H9 (cell line): ENCODE measurements around the gene DDAH2. TPM values are rescaled to one million over a fixed set of nuclear protein-coding genes. Genes with fewer than 3 reads are reported as not detected.

Experiments used
- DNase-seq: peaks from one replicate; pipeline ENCODE4 v3.0.0-alpha.2; 2017
- H2AFZ ChIP-seq: one replicate; pipeline ENCODE4 v1.6.1; 2013; ENCODE audit warnings: mild to moderate bottlenecking, low read length, control low read depth, moderate library complexity
- H2AK5ac ChIP-seq: 2 replicates; pipeline ENCODE4 v1.6.1; 2013; ENCODE audit warnings: low read length, control low read depth, mixed read lengths; ENCODE audit not compliant: insufficient read length
- H2BK120ac ChIP-seq: one replicate; pipeline ENCODE4 v1.6.1; 2013; ENCODE audit warnings: low read depth, mild to moderate bottlenecking, low read length, control low read depth, inconsistent platforms; ENCODE audit not compliant: poor library complexity, severe bottlenecking
- H2BK12ac ChIP-seq: 2 replicates; pipeline ENCODE4 v1.6.1; 2013; ENCODE audit warnings: low read length, control low read depth, mixed read lengths, low read depth; ENCODE audit not compliant: insufficient read length
- H2BK15ac ChIP-seq: 2 replicates; pipeline ENCODE4 v1.6.1; 2013; ENCODE audit warnings: low read depth, low read length, control low read depth
- H2BK20ac ChIP-seq: one replicate; pipeline ENCODE4 v1.6.1; 2013; ENCODE audit warnings: low read depth, mild to moderate bottlenecking, low read length, control low read depth, inconsistent platforms; ENCODE audit not compliant: poor library complexity, severe bottlenecking
- H2BK5ac ChIP-seq: 2 replicates; pipeline ENCODE4 v1.6.1; 2013; ENCODE audit warnings: low read length, control low read depth, mixed read lengths; ENCODE audit not compliant: insufficient read length
- H3K14ac ChIP-seq: 2 replicates; pipeline ENCODE4 v1.6.1; 2013; ENCODE audit warnings: low read length, control low read depth; ENCODE audit not compliant: insufficient read depth
- H3K18ac ChIP-seq: 2 replicates; pipeline ENCODE4 v1.6.1; 2013; ENCODE audit warnings: low read depth, mild to moderate bottlenecking, mixed read lengths, low read length, control low read depth; ENCODE audit not compliant: insufficient read length
- H3K23ac ChIP-seq: 2 replicates; pipeline ENCODE4 v1.6.1; 2013; ENCODE audit warnings: low read length, control low read depth, mixed read lengths, low read depth; ENCODE audit not compliant: insufficient read length
- H3K23me2 ChIP-seq: 2 replicates; pipeline ENCODE4 v1.6.1; 2013; ENCODE audit warnings: low read depth, mild to moderate bottlenecking, mixed read lengths, low read length, control low read depth; ENCODE audit not compliant: insufficient read length, poor library complexity, severe bottlenecking
- H3K27ac ChIP-seq: 2 replicates; pipeline ENCODE4 v1.5.1; 2013; ENCODE audit warnings: low read length, control low read depth, mixed read lengths, low read depth; ENCODE audit not compliant: insufficient read length
- H3K27me3 ChIP-seq: 2 replicates; pipeline ENCODE4 v1.6.1; 2013; ENCODE audit warnings: low read length, control low read depth, inconsistent platforms; ENCODE audit not compliant: insufficient read depth
- H3K4ac ChIP-seq: 2 replicates; pipeline ENCODE4 v1.6.1; 2013; ENCODE audit warnings: low read depth, mild to moderate bottlenecking, control low read depth, inconsistent platforms, low read length, moderate library complexity
- H3K4me1 ChIP-seq: 2 replicates; pipeline ENCODE4 v1.6.1; 2013; ENCODE audit warnings: low read length, control low read depth, inconsistent platforms; ENCODE audit not compliant: insufficient read depth
- H3K4me2 ChIP-seq: 2 replicates; pipeline ENCODE4 v1.6.1; 2013; ENCODE audit warnings: low read length, control low read depth, mixed read lengths; ENCODE audit not compliant: insufficient read length, insufficient read depth
- H3K56ac ChIP-seq: 2 replicates; pipeline ENCODE4 v1.6.1; 2013; ENCODE audit warnings: low read depth, mild to moderate bottlenecking, mixed read lengths, low read length, control low read depth; ENCODE audit not compliant: insufficient read length
- H3K79me1 ChIP-seq: 2 replicates; pipeline ENCODE4 v1.6.1; 2013; ENCODE audit warnings: low read depth, mild to moderate bottlenecking, moderate library complexity, low read length, control low read depth, inconsistent platforms; ENCODE audit not compliant: insufficient read depth, poor library complexity, severe bottlenecking
- H3K79me2 ChIP-seq: 2 replicates; pipeline ENCODE4 v1.6.1; 2013; ENCODE audit warnings: low read length, control low read depth, inconsistent platforms; ENCODE audit not compliant: insufficient read depth
- H3K9ac ChIP-seq: 2 replicates; pipeline ENCODE4 v1.6.1; 2013; ENCODE audit warnings: low read length, control low read depth, mixed read lengths; ENCODE audit not compliant: insufficient read length; ENCODE audit errors: extremely low read depth
- H3K9me3 ChIP-seq: one replicate; pipeline ENCODE4 v1.6.1; 2013; ENCODE audit warnings: low read depth, low read length, inconsistent platforms; ENCODE audit not compliant: control insufficient read depth
- H3T11ph ChIP-seq: one replicate; pipeline ENCODE4 v1.6.1; 2013; ENCODE audit warnings: mild to moderate bottlenecking, low read length, control low read depth, inconsistent platforms
- H4K20me1 ChIP-seq: one replicate; pipeline ENCODE4 v1.6.1; 2013; ENCODE audit not compliant: control insufficient read depth, insufficient read length, insufficient read depth
- H4K5ac ChIP-seq: 2 replicates; pipeline ENCODE4 v1.6.1; 2013; ENCODE audit warnings: low read depth, mild to moderate bottlenecking, mixed read lengths, low read length, control low read depth; ENCODE audit not compliant: insufficient read length
- H4K8ac ChIP-seq: replicated peaks from 2 replicates; pipeline ENCODE4 v1.6.1; 2013; ENCODE audit warnings: low read length, control low read depth, mixed read lengths, low read depth; ENCODE audit not compliant: insufficient read length
- H4K91ac ChIP-seq: 2 replicates; pipeline ENCODE4 v1.6.1; 2013; ENCODE audit warnings: low read depth, mild to moderate bottlenecking, moderate library complexity, mixed read lengths, low read length, control low read depth; ENCODE audit not compliant: insufficient read length
- H3K27ac Mint-ChIP-seq, 3 experiments: 2 replicates in 2 of 3; 3 replicates in 1 of 3; pipeline ENCODE4 v1.8.0; 2020 to 2021; ENCODE audit warnings: mixed read lengths in 3 of 3, mild to moderate bottlenecking in 1 of 3, moderate library complexity in 1 of 3
- H3K27me3 Mint-ChIP-seq: 2 replicates; pipeline ENCODE4 v1.8.0; 2021; ENCODE audit warnings: low read depth, mild to moderate bottlenecking, moderate library complexity, mixed read lengths
- H3K36me3 Mint-ChIP-seq, 3 experiments: 2 replicates in 2 of 3; 3 replicates in 1 of 3; pipeline ENCODE4 v1.8.0; 2020 to 2021; ENCODE audit warnings: low read depth in 3 of 3, mixed read lengths in 3 of 3; ENCODE audit not compliant: insufficient read depth in 1 of 3
- H3K4me1 Mint-ChIP-seq, 2 experiments: 2 replicates each; pipeline ENCODE4 v1.8.0; 2020; ENCODE audit warnings: mixed read lengths in 2 of 2
- H3K4me3 Mint-ChIP-seq, 2 experiments: 2 replicates in 1 of 2; 3 replicates in 1 of 2; pipeline ENCODE4 v1.8.0; 2020 to 2021; ENCODE audit warnings: mild to moderate bottlenecking in 2 of 2, mixed read lengths in 2 of 2, moderate library complexity in 1 of 2
- H3K9me3 Mint-ChIP-seq, 2 experiments: 2 replicates in 1 of 2; 3 replicates in 1 of 2; pipeline ENCODE4 v1.8.0; 2020; ENCODE audit warnings: mild to moderate bottlenecking in 2 of 2, mixed read lengths in 2 of 2, moderate library complexity in 1 of 2
- CTCF ChIP-seq: fragments of 200-600 bp; sonication (generic); conservative IDR thresholded peaks from 3 replicates; pipeline ENCODE4 v1.8.0; 2021; ENCODE audit warnings: antibody characterized with exemption, mild to moderate bottlenecking
- whole genome bisulfite sequencing: extraction: QIAGEN DNeasy Blood & Tissue Kit; methylation state at CpG from one replicate; pipeline ENCODE4 v1.1.7; 2013; ENCODE audit warnings: missing lambda C conversion rate, low lambda C conversion rate, mixed read lengths; ENCODE audit not compliant: insufficient read length; ENCODE audit errors: extremely low coverage; 5-methylcytosine and 5-hydroxymethylcytosine counted together
- total RNA-seq: library from RNA; stranded (reverse); gene quantifications from 2 replicates; pipeline ENCODE4 v1.2.1, GENCODE V29; 2021

DDAH2 gene
- total RNA-seq, 1 experiment from 2014 or later, result 73.2 TPM

DNA sequence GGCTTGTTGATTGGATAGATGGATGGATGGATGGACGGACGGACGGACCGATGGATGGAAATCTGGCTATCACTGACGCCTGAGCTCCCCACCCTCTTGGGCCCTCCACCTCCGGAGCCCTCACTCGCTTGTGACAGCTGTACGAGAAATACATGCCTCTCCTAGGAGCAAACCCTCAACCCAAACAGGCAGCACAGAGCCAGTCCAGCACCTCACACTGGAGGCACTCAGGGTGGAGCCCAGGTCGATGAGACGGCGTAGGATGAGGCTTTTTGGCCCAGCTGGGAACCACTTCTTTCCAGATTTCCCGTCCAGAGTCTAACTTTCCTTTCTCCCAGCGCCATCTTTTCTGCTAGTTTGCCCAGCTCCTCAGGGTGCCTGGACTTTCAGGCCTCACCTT is 45.5 kb downstream of the DDAH2 start:
- H4K5ac ChIP-seq, result no peak overlapping the region
- H3K14ac ChIP-seq, result no peak overlapping the region
- H3K79me1 ChIP-seq, result no peaks in the 10 kb centered on the region
- no peak overlapping the region for H2BK15ac ChIP-seq
- Mint-ChIP-seq H3K4me1 (peaks cover 25 to 30% of the 10 kb centered on the region in 2 experiments), H3K27ac (peak overlapping the region in 2 of 3 experiments; percentile 67 to 98; a peak in 5 of 7 replicates), H3K9me3 (no peaks in the 10 kb centered on the region; a peak in 3 of 5 replicates), H3K27me3 (peaks cover 26% of the 10 kb centered on the region), H3K36me3 (peaks cover 4 to 31% (median 20%) of the 10 kb centered on the region in 3 experiments), H3K4me3 (peak overlapping the region; percentile 76 to 89)
- H3K23me2 ChIP-seq, result peaks cover 18% of the 10 kb centered on the region
- H2AFZ ChIP-seq, result no peak overlapping the region
- no peaks in the 10 kb centered on the region for H3K79me2 ChIP-seq
- no peak overlapping the region for H3K18ac ChIP-seq
- no peaks in the 10 kb centered on the region for H3K9me3 ChIP-seq
- H4K20me1 ChIP-seq, result no peaks in the 10 kb centered on the region
- no peak overlapping the region for H2BK20ac ChIP-seq
- H3K56ac ChIP-seq, result no peak overlapping the region
- H3K4me1 ChIP-seq, result no peaks in the 10 kb centered on the region
- no peak overlapping the region for H2AK5ac ChIP-seq
- H2BK120ac ChIP-seq, result no peak overlapping the region
- H2BK5ac ChIP-seq, result no peak overlapping the region
- H3K27me3 ChIP-seq, result no peaks in the 10 kb centered on the region; the same call in 1 of the 2 replicates
- TF ChIP-seq CTCF, result no peak
- H4K91ac ChIP-seq, result no peak overlapping the region
- no peak overlapping the region for H3K27ac ChIP-seq
- no peak overlapping the region for H3T11ph ChIP-seq
- DNase-seq, result peak; percentile 60
- no peak overlapping the region for H4K8ac ChIP-seq
- H3K23ac ChIP-seq, result no peak overlapping the region
- H3K9ac ChIP-seq, result no peak overlapping the region
- no peak overlapping the region for H3K4ac ChIP-seq
- no CpG with 5 or more reads among the region's 13 CpGs for WGBS
- H2BK12ac ChIP-seq, result no peak overlapping the region
- peak overlapping the region; percentile 51 for H3K4me2 ChIP-seq
